Parathyroid adenoma (tissue), 2 donors: ENCODE data around the gene LNPEP.
A peak's percentile ranks its signal among the peaks of the same experiment; 100 is the strongest.
"Not testable (repeated sequence)": the region's sequence is repeated elsewhere in the genome, so short reads cannot be mapped to it uniquely, and the experiment has no call there.

Experiments
- H2AFZ ChIP-seq: fragments of 300-600 bp; sonication (generic); one replicate; pipeline ENCODE4 v1.7.0; 2017; ENCODE audit warnings: antibody characterized with exemption, mild to moderate bottlenecking
- H3K27ac ChIP-seq: fragments of 300-600 bp; sonication (generic); one replicate; pipeline ENCODE4 v1.7.0; 2017
- H3K27me3 ChIP-seq: fragments of 300-600 bp; sonication (generic); one replicate; pipeline ENCODE4 v1.7.0; 2017; ENCODE audit warnings: low read length; ENCODE audit not compliant: control insufficient read depth, insufficient read depth
- H3K36me3 ChIP-seq: fragments of 300-600 bp; sonication (generic); one replicate; pipeline ENCODE4 v1.7.0; 2017; ENCODE audit warnings: low read length; ENCODE audit not compliant: control insufficient read depth, insufficient read depth
- H3K4me1 ChIP-seq: fragments of 300-600 bp; sonication (generic); one replicate; pipeline ENCODE4 v1.7.0; 2017; ENCODE audit warnings: control low read depth
- H3K4me2 ChIP-seq: fragments of 300-600 bp; sonication (generic); one replicate; pipeline ENCODE4 v1.7.0; 2017; ENCODE audit warnings: low read length
- H3K4me3 ChIP-seq: fragments of 300-600 bp; sonication (generic); one replicate; pipeline ENCODE4 v1.7.0; 2017; ENCODE audit warnings: low read depth, low read length
- H3K79me2 ChIP-seq: fragments of 300-600 bp; sonication (generic); one replicate; pipeline ENCODE4 v1.7.0; 2017; ENCODE audit warnings: control low read depth
- H3K9ac ChIP-seq: fragments of 300-600 bp; sonication (generic); one replicate; pipeline ENCODE4 v1.7.0; 2017; ENCODE audit warnings: mild to moderate bottlenecking
- H3K9me3 ChIP-seq: fragments of 300-600 bp; sonication (generic); one replicate; pipeline ENCODE4 v1.7.0; 2017; ENCODE audit warnings: low read length; ENCODE audit not compliant: control insufficient read depth
- CTCF ChIP-seq: fragments of 300-600 bp; sonication (generic); IDR thresholded peaks from one replicate; pipeline ENCODE4 v1.7.0; 2017; ENCODE audit warnings: antibody characterized with exemption, mild to moderate bottlenecking
- donor health status: primary hyperparathyroidism.

Gene LNPEP

GRCh38 chr5:96927008-96927407, 8.9 kb upstream of the LNPEP start:
- Histone ChIP-seq H3K27ac (no peak overlapping the region), H3K27me3 (no peaks in the 10 kb centered on the region), H3K4me1 (peaks cover 6% of the 10 kb centered on the region), H3K9me3 (no peaks in the 10 kb centered on the region), H3K9ac (no peak overlapping the region), H3K79me2 (peaks cover 3% of the 10 kb centered on the region), H2AFZ (no peak overlapping the region), H3K4me3 (no peak overlapping the region), H3K4me2 (no peak overlapping the region), H3K36me3 (no peaks in the 10 kb centered on the region)
- TF ChIP-seq CTCF, result no peak

GRCh38 chr5:96928931-96929708, 6.8 kb upstream of the LNPEP start:
- H3K27ac ChIP-seq, result no peak overlapping the region
- H3K9me3 ChIP-seq, result no peaks in the 10 kb centered on the region
- H3K27me3 ChIP-seq, result no peaks in the 10 kb centered on the region
- no peak for TF ChIP-seq CTCF
- H2AFZ ChIP-seq, result no peak overlapping the region
- no peak overlapping the region for H3K9ac ChIP-seq
- no peaks in the 10 kb centered on the region for H3K36me3 ChIP-seq
- no peak overlapping the region for H3K4me2 ChIP-seq
- no peak overlapping the region for H3K4me3 ChIP-seq
- peaks cover 21% of the 10 kb centered on the region for H3K4me1 ChIP-seq
- H3K79me2 ChIP-seq, result peaks cover 3% of the 10 kb centered on the region

- peak overlapping the region; percentile 56 for H2AFZ ChIP-seq
- H3K79me2 ChIP-seq, result peaks cover 1% of the 10 kb centered on the region
- H3K9me3 ChIP-seq, result no peaks in the 10 kb centered on the region
- no peaks in the 10 kb centered on the region for H3K36me3 ChIP-seq
- no peak overlapping the region for H3K4me3 ChIP-seq
- H3K27me3 ChIP-seq, result no peaks in the 10 kb centered on the region
- H3K4me2 ChIP-seq, result no peak overlapping the region
- TF ChIP-seq CTCF, result no peak
- no peak overlapping the region for H3K27ac ChIP-seq
- no peak overlapping the region for H3K9ac ChIP-seq
- peaks cover 23% of the 10 kb centered on the region for H3K4me1 ChIP-seq
These were observed 5.8 kb upstream of the LNPEP start for GRCh38 chr5:96930058-96930457.

GRCh38 chr5:96930589-96930988, 5.3 kb upstream of the LNPEP start:
- peaks cover 23% of the 10 kb centered on the region for H3K4me1 ChIP-seq
- H3K4me2 ChIP-seq, result no peak overlapping the region
- H3K79me2 ChIP-seq, result no peaks in the 10 kb centered on the region
- H3K9ac ChIP-seq, result no peak overlapping the region
- H3K9me3 ChIP-seq, result no peaks in the 10 kb centered on the region
- H3K4me3 ChIP-seq, result no peak overlapping the region
- no peaks in the 10 kb centered on the region for H3K36me3 ChIP-seq
- peak overlapping the region; percentile 56 for H2AFZ ChIP-seq
- no peaks in the 10 kb centered on the region for H3K27me3 ChIP-seq
- no peak for TF ChIP-seq CTCF
- peak overlapping the region; percentile 8 for H3K27ac ChIP-seq

GRCh38 chr5:96931037-96931436, 4.8 kb upstream of the LNPEP start:
- not testable (repeated sequence) for H3K9me3 ChIP-seq, H3K4me3 ChIP-seq, H3K27ac ChIP-seq, H3K4me2 ChIP-seq, H2AFZ ChIP-seq, H3K9ac ChIP-seq, H3K36me3 ChIP-seq, H3K79me2 ChIP-seq, H3K27me3 ChIP-seq
- peaks cover 23% of the 10 kb centered on the region for H3K4me1 ChIP-seq
